GM12865 (cell line): ENCODE data around the gene LHX4.

Experiments
- DNase-seq: peaks from one replicate; pipeline ENCODE4 v3.0.0; 2010; ENCODE audit warnings: low read depth
- H3K4me3 ChIP-seq: 2 replicates; pipeline ENCODE4 v1.5.1; 2011; ENCODE audit warnings: mild to moderate bottlenecking, low read depth, low read length, control low read depth
- TF ChIP-seq, protein P1 (sequence below): IDR thresholded peaks from 2 replicates; pipeline ENCODE4 v1.5.1; 2011; ENCODE audit warnings: low read length, control low read depth, low read depth, inconsistent platforms; ENCODE audit not compliant: insufficient read depth; ENCODE audit errors: missing control alignments

LHX4 gene

DNA sequence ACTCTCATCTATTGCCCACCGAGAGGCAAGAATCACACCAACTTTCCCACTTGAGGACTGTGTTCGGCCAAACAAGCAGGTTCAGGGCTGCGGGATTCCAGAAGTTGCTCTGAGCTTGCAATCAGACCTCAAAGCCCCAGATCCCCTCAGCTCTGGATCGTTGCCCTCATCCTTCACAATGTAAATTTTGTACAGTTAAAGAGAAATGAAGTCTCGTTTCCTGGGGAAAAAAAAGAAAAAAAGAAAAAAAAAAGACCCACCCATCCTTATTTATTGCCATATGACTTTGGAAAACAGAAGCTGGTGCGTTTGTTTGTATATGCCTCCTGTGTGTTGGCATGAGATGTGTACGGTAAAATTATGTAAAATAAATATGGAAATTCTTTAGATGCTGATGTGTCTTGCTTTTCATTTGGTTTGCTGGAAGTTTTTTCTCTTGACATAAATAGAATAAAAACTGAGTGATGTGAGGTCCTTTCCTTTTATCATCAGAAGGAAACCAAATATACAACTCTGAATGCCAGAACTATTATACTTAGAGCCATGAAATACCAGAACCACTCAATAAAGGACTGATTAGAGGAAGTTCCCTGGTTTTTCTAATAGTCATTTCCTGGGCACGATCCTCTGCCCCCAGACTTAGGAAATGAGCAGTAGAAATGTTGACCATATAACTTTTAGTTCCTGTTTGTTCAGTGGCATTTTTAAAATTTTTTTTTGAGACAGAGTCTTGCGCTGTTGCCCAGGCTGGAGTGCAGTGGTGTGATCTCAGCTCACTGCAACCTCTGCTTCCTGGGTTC is 48.7 kb downstream of the LHX4 start:
- TF ChIP-seq, protein P1, sequence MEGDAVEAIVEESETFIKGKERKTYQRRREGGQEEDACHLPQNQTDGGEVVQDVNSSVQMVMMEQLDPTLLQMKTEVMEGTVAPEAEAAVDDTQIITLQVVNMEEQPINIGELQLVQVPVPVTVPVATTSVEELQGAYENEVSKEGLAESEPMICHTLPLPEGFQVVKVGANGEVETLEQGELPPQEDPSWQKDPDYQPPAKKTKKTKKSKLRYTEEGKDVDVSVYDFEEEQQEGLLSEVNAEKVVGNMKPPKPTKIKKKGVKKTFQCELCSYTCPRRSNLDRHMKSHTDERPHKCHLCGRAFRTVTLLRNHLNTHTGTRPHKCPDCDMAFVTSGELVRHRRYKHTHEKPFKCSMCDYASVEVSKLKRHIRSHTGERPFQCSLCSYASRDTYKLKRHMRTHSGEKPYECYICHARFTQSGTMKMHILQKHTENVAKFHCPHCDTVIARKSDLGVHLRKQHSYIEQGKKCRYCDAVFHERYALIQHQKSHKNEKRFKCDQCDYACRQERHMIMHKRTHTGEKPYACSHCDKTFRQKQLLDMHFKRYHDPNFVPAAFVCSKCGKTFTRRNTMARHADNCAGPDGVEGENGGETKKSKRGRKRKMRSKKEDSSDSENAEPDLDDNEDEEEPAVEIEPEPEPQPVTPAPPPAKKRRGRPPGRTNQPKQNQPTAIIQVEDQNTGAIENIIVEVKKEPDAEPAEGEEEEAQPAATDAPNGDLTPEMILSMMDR = no peak
- no peak overlapping the region for H3K4me3 ChIP-seq
- DNase-seq = no peak

DNA sequence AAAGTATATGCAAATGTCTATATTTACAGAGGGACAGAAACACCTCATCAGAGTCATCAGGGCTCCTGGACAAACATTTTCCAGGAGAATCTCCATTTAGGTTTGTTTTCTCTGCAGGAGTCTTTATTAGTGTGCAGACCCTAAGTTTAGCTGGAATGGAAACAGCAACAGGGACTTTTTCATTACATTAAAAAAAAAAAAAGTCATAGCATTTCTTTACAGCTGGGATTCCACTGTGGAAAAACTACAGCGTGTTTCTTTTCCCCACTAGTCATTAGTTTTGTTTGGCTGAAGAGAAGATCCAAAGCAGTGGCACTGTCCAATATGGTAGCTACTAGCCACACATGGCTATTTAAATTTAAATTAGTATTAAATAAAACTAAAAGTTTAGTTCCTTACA is 49.6 kb downstream of the LHX4 start:
- H3K4me3 ChIP-seq = no peak overlapping the region
- no peak for DNase-seq
- TF ChIP-seq, protein P1 = no peak

DNA sequence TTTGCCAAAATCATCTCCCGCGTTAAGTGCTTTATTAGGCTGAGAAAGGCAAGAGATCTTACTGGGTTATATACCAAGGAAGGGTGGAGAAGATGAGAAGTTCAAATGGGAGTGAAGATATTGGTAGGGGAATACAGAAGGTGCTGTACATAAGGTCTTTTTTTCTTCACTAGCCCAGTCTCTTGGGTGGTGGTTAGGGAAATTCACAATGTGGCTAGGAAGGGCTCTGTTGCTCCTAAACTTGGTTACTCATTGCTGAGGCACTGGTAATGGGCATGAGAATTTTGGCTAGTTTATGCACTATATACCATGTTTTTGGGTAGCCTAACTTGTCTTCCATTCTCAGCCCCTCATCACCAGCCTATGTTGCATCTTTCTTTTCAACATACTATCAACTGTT is 50.6 kb downstream of the LHX4 start:
- DNase-seq = no peak
- no peak overlapping the region for H3K4me3 ChIP-seq
- TF ChIP-seq, protein P1 = no peak

DNA sequence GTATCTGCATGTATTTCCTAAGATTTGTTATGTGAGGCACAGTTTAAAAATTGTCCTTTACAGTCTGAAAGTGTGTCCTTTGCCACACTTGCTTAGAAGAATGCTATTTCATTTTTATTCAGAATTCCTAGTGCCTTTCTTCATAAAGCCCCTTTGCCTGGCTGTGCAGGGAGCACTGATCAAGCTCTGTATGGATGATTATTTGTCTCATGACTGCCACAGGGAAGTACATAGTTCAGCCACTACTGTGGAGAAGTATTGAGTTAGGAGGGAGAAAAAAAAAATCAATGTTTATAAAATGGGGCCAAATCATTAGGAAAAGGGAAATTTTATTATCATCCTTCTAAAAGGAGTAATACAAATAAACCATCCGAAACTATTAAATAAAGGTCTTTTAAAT is 51.4 kb downstream of the LHX4 start:
- no peak for DNase-seq

DNA sequence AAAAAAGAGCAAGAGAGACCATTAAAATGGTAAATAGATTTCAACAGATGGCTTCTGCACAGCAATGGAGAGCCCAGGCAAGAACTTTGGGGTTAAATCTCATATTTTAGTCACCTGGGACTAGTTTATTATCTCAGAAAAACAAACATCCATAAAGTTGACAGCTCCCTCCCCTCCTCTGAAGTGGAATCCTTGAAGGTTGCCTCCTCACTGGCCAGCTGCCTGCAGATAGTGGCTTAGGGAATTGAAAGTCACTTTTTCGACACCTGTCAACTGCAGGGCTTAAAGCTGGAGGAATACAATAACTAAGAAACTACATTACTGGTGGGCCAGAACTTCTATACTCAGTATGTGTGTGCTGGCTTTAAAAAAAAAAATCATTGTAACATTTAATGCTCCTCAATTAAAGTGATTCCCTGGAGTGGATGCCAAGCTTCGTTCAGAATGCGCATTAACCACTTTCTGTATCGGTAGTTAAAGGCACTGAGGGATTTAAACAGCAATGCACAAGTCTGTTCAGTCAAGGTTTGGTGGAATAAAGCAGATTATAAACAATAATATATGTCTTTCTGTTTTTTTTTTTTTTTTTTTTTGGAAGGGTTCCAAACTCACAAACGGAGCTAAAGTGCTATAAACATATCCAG is 52.5 kb downstream of the LHX4 start:
- TF ChIP-seq, protein P1 = no peak
- DNase-seq = no peak
- no peak overlapping the region for H3K4me3 ChIP-seq

More for the DNA sequence above, 51.4 kb downstream of the LHX4 start:
- TF ChIP-seq, protein P1 = no peak
- no peak overlapping the region for H3K4me3 ChIP-seq

DNA sequence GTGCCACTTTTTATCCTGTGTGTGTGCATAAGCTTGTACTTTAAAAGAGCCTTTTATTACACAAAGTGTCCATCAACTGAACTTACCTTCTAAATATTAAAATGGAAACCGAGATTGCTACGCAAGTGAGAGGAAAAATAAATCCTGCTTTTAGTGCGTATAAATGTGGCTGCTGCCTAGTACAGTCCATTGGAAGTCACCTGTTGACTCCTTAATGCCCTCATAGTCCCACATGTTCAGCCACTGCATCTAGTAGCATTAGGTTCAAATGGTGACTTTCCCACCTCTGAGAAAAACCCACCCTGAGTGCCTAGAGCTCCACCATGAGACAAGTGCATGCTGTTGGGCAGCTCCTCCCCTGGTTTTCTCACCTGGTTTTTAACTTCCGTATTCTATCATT is 53.0 kb downstream of the LHX4 start:
- no peak overlapping the region for H3K4me3 ChIP-seq
- no peak for DNase-seq
- TF ChIP-seq, protein P1 = no peak
